Measurements from ENCODE around the gene ITGAV.
"Not testable (repeated sequence)": the region's sequence is repeated elsewhere in the genome, so short reads cannot be mapped to it uniquely, and the experiment has no call there.

The ITGAV gene

DNA sequence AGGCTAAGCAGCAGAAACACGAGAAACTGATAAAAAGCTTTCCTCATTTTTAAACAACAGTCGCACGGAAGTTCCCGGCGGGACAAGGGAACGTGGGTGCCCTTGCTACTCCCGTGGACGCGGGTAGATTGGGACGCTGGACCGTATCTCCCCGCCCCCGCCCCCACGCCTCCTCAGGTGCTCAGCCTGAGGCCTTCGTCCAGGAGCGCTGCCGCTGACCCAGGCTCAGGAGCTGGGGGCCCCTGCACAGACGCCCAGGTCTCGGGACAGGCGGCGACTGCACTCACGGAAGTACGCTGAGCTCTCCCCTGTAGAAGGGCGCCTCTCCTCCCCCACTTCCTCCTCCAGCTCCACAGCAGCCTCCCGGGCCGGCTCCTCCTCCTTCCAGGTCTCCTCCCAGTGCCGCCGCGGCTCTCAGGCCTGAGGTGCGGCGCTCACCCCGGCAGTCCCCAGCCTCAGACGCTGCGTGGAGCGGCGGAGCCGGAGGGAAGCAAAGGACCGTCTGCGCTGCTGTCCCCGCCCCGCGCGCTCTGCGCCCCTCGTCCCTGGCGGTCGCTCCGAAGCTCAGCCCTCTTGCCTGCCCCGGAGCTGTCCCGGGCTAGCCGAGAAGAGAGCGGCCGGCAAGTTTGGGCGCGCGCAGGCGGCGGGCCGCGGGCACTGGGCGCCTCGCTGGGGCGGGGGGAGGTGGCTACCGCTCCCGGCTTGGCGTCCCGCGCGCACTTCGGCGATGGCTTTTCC lies at the start of gene ITGAV:
TSS of gene ITGAV (plus strand) at position 445 of the 738 bp plus-strand sequence. CDS start at position 728, 283 bp downstream.
- peak; percentile 94 for DNase-seq

DNA sequence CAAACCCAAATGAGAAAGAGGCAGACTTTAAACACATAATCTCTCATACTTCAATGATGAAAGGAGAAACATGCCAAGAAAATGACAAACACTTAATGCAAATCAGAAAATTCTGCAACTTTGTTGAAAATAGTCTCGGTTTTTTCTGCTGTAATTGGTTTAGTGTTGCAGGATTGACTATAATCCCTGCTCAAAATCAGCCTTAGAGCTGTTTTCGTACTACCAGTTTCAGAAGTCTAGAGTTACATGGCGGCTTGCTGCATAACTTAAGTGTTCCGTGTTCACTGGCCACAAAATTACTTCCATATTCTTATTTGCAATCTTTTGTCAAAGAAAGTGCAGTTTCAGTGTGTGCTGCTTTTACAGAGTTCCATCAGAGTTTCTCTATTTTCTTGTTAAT lies 48.9 kb upstream of the ITGAV start:
- peak; percentile 79 for DNase-seq

DNA sequence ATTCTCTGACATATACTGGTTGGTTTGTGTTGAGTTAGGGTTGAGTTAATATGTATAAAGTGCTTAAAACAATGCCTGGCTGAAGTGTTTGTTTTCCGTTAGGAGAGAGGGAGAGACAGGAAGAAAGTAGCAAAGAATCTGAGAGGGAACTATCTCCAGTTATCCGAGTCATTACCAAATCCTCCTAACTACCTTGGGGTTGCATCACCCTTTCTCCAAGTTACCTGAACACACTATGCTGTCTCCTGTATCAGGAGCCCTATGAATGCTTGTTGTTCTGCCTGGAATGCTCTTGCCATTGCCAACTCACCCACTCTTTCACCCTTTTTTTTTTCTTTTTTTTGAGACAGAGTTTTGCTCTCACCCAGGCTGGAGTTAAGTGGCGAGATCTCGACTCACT lies 47.9 kb upstream of the ITGAV start:
- no peak for DNase-seq

DNA sequence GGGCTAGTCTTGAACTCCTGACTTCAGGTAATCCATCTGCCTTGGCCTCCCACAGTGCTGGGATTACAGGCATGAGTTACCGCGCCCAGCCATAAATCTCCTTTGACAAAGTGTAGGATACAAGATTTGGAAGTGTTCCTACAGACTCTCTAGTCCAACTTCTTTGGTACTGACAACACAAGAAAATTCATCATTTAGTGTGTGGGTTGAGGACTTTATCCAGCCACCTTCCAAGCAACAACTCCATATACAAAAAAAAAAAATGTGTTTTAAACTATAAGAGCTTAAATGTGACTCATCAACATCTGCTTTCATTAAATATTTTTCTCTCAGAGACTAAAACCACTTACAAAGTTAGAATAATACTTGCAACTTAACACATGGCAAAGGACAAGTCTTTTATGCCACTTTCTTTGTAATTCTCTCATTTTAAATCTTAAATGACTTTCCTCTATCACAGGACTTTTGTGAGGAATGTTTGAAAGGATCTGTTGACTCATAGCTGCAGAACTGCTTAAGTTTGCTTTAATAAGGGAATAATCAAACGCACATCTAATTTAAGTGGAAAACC lies 46.2 kb upstream of the ITGAV start:
- DNase-seq = peak; percentile 87

DNA sequence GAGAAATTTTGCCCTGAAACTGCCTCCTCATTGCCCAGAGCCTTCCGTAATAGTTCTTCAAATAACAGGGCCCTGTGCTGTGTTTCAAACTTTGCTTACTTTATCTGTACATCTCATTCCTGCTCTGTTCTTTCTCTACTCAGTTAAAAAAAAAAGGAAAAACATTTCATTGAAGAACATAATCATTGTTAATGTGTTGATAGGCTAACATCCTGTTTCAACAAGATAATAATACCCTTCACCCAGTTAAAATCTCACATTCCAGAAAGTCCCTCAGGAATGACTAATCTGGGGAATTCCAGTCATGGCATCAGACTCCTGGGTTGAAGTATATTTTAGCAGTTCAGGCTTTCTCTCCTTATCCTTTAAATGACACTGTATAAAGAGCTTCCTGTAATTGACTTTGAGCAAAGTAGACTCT lies 45.6 kb upstream of the ITGAV start:
- peak; percentile 94 for DNase-seq

DNA sequence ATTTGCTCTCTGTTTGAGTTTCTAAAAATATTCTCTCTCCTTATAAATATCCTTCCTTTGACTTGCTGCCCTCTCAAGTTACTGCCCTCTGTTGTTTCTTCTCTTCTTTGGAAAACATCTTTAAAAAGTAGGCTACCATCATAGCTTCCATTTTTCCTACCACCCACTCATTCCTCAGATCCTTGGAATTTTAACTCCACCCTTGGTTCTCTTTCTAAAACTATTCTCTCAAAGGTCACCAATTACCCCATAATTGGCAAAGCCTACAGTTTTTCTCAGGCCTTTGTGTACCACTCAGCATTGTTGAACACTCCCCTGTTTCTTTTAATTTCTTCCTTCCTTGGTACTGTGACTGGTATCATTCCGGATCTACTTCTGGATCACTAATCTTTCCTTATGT lies 43.0 kb upstream of the ITGAV start:
- peak; percentile 50 for DNase-seq

DNA sequence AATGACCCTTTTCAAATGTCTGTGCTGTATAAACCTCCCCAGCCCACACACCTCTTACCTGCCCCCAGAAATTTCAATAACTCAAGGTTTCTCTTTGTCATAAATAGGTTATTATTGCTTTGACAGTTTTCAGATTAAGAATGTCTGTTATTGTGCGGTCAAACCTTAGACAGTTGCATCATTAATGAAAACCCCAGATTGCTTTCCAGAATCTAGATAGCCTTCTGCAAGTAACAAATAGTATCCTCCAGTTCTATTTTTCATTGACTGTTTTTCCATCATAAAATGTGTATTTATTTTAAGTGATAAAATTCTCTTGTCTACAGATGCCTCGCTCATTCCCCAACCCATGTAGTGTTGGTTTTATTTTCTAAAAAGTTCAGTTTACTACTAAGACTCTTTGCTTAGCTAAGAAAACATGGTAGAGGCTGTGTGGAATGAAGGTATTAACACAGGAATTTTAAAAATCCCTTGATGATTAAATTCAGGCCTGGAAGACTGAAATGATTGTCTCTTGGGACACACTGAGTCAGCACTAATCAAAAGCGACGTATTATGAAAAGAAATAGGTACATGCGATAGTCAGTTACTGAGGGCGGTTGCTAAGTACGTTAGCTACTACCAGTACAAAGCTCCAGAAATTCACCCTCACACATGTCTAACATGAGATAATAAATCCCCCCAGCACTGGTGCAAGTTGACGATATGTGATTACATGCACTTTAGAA lies 38.4 kb upstream of the ITGAV start:
- DNase-seq = peak; percentile 85

DNA sequence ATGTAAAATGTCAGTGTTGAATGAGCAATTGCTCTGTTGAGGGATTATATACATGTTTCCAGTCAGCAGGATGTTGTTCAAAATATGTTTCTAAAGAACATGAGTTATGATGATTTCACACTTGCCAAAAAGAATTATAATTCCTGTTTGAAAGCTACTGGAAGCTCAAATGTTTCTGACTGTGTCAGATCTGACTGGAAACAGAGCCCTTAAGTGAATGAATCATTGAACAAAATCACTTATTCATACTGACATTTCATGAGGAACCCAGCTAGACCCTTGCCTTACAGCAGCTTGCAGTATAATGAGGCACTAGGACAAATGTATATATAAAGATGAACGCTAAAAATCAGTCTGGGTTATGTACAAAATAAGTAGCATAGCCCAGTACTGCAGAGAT lies 35.4 kb upstream of the ITGAV start:
- DNase-seq = peak; percentile 57

DNA sequence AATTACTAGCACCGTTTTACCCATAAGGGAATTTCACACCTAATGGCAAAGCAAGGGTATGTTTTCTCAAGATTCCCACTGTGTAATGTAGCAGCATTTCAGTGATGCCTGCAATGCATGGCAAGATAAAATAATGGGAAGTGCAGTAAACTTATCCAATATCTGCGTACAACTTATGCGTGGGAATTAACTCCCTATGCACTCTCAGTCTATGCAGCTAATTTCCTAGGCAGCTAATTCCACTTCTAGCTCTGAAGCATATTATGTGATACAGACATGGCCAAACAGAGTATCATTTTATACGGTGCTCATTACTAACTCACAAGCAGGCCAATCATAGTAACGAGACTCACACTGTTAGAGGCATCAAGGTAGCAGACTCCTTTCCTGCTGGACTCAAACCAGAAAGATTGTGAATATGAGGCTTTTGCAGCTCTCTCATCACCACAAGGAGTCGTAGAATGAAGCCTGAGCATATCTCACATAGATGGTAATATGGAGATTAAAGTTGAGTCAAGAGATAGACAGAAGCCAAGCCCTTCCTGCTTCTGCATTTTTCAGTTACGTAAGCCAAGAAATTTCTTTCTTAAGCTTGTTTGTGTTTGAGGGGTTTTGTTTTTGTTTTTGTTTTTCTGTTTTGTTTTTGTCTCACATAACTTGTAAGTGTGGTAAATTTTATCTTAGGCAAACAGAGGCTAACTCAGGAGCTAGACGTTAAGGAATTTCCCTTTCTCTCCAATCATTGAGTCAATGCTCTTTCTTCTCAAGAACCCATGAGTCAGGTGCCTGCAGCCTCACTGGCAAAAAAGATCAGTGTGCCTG lies 34.8 kb upstream of the ITGAV start:
- DNase-seq = no peak

DNA sequence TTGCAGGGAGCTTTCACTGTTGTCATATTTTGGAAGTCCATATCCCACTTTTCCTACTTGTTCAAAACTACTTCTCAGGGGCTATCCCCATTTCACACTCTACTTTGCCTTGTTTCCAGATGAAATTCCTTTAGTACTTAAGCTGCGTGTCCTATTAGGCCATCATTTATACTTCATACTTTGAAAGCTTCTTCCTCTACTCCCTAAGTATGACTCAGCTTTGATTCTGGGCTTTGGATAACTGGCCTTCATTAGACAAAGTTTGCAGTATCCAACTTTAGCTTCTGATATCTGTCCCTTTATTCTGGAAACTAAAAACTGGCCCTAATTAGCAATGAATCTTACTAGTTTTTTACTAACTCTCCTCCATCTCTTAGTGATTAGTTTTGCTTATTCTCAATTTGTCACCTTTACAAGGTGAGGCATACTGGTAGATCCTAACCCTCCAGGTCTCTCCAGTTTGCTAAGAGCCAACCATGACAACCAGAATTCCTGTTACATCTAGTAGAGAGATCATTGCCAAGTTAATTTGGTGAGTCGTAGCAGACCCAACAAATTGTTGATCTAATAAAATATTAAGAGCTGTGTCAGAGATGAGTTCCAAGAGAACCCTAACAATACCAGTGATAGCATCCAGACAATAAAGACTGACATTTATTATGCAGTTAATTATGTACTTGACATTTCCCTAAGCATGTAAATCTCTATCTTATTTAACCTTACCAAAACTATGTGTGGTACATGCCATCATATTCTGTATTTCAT lies 31.2 kb upstream of the ITGAV start:
- peak; percentile 54 for DNase-seq

DNA sequence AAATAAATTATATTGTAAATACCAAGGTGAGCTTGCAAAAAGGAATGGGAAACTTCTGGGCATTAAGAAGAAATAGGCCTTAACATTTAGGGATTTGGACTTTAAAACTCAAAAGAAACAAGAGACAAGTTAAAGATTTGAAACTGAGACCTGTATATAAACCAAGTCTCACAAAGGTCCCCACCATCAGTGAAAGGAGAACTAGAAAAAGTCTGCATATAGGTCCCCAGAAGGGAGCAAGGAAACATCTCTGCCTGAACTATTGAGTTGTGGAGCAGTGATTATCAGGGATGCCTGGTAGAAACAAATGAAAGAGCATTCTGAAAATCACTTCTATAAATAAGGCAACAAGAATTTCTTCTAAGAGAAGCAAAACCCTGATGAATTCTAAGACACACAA lies 30.5 kb upstream of the ITGAV start:
- no peak for DNase-seq

DNA sequence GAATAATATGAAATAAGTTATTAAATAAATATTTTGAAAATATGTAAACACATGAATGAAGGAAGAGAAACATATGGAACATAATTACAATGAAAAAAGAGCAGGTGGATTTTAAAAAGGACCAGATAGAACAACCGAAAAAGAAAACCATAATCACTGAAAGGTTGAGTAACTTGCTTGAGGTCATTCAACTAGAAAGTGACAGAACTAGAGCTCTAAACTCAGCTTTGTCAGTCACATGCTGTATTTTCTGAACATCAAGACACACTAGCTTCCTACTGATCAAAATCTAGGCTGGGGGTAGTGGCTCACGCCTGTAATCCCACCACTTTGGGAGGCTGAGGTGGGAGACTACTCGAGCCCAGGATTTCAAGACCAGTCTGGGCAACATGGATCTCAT lies 30.0 kb upstream of the ITGAV start:
- no peak for DNase-seq

DNA sequence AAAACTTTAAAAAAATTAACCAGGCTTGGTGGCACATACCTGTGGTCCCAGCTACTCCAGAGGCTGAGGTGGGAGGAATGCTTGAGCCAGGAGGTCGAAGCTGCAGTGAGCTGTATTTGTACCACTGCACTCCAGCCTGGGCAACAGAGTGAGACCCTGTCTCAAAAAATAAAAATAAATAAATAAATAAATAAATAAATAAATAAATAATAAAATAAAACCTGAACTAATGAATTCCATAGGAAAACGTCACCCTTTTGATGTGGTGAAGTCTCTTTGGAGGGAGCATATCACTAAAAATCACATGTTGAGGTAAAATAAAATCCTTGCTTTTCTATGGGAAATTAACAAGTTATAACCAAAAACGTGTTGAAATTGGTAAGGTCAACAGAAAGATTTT lies 29.6 kb upstream of the ITGAV start:
- no peak for DNase-seq

DNA sequence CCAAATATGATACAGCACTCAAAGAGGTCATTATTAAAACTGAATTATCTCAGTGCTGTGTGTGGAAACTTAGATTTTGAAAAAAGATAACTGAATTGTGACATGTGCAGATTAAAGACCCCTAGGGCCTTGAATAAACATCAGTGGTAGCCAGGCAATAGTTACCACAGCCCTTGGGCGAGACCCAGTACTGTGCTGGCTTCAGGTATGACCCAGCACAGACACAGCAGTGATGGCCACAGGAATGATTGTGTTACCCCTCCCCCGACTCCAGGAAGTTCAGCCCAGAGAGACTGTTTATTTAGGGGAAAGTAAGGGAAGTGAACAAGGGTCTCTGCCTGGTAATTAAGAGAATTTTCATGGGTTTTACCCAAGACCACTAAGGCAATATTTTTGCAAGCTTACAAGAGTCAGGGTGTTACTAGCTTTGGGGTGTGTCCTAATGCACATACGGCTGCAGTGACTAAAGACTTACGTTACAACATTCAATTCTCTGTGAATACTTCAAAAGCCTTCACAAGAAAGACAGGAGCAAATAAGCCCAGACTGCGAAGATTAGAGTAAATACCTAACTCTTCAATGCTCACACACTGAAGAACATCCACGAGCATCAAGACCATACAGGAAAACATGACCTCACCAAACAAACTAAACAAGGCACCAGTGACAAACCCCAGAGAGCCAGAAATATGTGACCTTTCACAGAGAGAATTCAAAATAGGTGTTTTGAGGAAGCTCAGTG lies 28.2 kb upstream of the ITGAV start:
- no peak for DNase-seq

DNA sequence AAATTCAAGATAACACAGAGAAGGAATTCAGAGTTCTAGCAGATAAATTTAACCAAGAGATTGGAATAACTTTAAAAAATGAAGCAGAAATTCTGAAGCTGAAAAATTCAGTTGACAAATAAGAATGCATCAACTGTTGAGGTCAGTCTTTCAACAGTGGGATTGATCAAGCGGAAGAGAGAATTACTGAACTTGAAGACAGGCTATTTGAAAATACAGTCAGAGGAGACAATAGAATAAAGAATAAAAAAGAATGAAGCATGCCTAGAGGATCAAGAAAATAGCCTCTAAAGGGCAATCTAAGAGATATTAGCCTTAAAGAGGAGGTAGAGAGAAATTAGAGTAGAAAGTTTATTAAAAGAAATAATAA lies 27.7 kb upstream of the ITGAV start:
- DNase-seq = no peak

DNA sequence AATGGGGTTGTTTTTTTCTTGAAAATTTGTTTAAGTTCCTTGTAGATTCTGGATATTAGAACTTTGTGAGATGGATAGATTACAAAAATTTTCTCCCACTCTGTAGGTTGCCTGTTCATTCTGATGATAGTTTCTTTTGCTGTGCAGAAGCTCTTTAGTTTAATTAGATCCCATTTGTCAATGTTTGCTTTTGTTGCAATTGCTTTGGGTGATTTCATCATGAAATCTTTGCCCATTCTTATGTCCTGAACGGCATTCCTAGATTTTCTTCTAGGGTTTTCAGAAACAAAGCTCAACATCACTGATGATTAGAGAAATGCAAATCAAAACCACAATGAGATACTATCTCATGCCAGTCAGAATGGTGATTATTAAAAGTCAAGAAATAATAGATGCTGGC lies 21.3 kb upstream of the ITGAV start:
- DNase-seq = peak; percentile 11

DNA sequence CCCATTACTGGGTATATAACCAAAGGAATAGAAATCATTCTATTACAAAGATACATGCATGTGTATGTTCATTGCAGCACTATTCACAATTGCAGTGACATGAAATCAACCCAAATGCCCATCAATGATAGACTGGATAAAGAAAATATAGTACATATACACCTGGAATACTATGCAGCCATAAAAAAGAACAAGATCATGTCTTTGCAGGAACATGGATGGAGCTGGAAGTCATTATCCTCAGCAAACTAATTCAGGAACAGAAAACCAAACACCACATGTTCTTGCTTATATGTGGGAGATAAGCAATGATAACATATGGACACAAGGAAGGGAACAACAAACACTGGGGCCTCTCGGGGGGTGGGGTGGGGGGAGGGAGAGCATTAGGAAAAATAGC lies 20.7 kb upstream of the ITGAV start:
- DNase-seq = not testable (repeated sequence)

DNA sequence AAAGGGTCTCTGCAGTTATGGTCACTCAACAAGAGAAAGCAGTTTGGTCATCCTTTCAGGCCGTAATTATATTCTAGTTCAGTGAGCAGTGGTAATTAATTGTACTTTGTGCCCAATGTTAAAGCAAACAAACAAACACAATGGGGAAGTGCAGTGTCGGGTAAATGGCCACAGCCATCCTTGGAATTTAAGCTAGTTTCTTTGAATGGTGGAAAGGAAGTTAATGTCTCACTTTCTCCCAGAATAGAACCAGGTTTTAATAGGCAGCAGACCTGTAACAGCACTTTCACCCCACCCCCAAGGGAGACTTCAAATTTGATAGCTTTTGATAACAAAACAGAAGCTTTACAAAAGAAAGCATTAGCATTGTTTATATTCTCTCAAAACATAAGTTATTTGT lies 20.0 kb upstream of the ITGAV start:
- DNase-seq = peak; percentile 31

DNA sequence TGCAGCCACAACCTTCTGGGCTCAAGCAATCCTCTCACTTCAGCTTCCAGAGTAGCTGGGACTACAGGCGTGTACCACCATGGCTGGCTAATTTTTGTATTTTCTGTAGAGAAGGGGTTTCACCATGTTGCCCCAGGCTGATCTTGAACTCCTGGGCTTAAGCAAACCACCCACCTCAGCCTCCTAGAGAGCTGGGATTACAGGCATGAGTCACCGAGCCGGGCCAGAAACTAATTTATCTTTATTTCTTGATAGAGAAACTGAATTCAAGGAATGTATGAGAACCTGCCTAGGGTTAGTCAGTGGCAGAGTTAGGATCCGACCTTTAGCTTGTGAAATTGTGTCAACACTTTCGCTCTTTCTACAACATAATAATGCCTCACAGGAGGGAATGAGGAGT lies 19.3 kb upstream of the ITGAV start:
- peak; percentile 67 for DNase-seq

DNA sequence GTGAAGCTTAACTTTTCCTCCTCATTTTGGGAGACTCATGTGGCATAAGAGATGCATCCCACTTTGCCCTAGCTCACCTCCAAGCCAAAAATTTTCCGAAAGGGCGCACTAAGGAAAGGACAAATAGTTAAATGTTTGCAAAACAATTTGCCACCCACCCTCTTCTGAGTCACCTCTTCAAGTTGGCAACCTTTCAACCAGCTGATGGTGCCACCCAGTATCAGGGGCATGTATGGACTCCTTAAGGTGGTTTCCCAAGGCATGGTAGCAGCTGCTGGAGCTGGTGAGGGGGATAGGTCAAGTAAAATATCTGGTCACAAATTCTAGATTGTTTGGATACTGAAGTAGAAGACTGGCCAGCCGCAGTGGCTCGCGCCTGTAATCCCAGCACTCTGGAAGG lies 17.2 kb upstream of the ITGAV start:
- no peak for DNase-seq

DNA sequence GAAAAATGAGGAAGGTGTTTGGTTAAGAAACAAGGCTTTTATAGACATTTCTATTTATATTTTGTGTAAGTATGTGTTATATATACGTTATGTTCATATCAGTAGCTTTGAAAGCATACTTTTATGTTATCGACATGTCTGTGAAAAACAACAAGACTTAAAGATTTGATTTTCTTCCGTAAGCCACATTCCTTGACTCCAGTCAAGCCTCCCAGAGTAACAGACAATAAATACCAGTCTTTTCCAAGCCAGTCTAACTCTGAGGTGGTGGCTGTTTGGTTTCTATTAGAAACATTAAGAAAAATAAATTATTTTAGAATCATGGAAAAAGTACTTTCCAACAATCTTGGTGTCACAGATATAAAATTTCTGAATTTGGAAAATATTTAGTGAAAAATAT lies 16.3 kb upstream of the ITGAV start:
- DNase-seq = no peak

DNA sequence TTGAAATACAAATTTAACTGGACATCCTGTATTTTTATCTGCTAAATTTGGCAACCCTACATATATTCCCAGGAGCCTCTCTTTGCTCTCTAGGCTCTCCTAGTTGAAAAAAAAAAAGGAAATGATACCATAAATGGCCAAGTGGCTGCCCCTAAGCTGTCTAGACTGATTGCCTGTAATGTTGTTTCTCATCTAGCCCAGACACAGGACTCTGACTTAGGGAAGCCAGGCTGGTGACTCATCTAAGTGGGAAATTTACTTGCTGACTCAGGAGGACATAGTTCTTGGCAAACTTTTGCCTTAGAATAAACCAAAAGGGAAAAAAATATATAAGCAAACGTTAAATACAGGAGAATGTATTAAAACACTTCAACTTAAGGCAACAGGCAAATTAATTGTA lies 14.6 kb upstream of the ITGAV start:
- peak; percentile 99 for DNase-seq
